ENCODE measurements around the gene TMEM229B.
A peak's percentile ranks its signal among the peaks of the same experiment; 100 is the strongest.

The TMEM229B gene

DNA sequence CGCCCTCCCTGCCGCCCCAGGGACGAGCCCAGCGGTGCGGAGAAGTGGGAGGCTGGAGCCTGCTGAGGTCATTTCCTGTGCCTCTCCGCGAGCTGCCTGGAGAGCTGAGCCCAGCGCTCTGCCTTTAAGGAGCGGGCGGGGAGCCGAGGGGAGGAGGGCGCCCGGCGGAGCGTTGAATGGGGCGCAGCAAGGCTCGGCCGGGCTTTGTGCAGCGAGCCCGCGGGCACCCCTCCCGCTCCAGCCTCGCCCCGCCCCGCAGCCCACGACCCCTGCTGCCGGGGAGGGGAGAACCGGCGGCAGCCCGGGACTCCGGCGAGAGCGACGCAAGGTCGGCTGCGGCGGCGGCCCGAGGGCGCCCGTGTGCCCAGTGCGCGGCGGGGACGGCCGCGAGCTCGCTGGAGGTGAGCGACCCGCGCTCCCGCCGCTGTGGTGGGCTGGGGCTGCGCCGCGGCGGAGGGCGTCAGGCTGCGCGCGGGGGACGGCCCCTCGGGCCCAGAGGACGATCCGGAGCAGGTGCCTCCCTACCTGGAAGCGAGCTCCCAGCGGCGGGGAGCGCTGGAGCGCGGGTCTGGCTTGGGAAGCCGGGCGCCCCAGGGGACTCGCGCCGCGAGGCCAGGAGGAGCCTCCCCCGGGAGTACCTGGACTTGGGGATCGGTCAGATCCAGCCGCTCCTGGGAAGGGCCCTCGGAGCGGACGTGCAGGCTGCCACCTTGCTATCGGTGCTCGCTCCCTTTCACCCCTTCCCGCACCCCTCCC is 44.7 kb upstream of the TMEM229B start, which contains the start of gene PLEKHH1:
PLEKHH1 (plus strand) TSS at position 293 of the 756 bp plus-strand sequence. CDS start 8,578 bp downstream, outside the sequence.
- Histone ChIP-seq H2BK120ac (ENCODE audit: low read depth, low read length) (no peak within 1 kb of the TSS), H2AK5ac (ENCODE audit: low read length, severe bottlenecking) (no peak within 1 kb of the TSS), H3K4ac (ENCODE audit: low read depth in 1 of 2, low read length in 2 of 2) (peak within 1 kb of the TSS in 1 of 2 experiments; percentile 72), H3K9me3 (ENCODE audit: control insufficient read depth, low read length) (no peaks in the 10 kb centered on the region), H3K14ac (ENCODE audit: low read length in 2 of 2) (no peak within 1 kb of the TSS), H3K79me1 (replicated peaks; ENCODE audit: low read length, poor library complexity, severe bottlenecking) (peaks cover 9% of the 10 kb centered on the region), H3K27ac (ENCODE audit: low read length, poor library complexity, severe bottlenecking) (peak within 1 kb of the TSS; percentile 57), H3K9ac (ENCODE audit: low read length) (peak within 1 kb of the TSS; percentile 83), H4K8ac (ENCODE audit: low read length) (peak within 1 kb of the TSS; percentile 66), H3K23ac (ENCODE audit: low read length in 2 of 2) (peak within 1 kb of the TSS in 1 of 2 experiments; percentile 53), H4K91ac (ENCODE audit: low read length) (peak within 1 kb of the TSS; percentile 63), H2AFZ (ENCODE audit: low read depth, low read length) (peak within 1 kb of the TSS; percentile 74), H2BK12ac (ENCODE audit: low read length in 2 of 2) (no peak within 1 kb of the TSS), H2BK5ac (ENCODE audit: low read depth, low read length, poor library complexity, severe bottlenecking) (peak within 1 kb of the TSS; percentile 73), H3K36me3 (ENCODE audit: control insufficient read depth in 1 of 2, insufficient read depth in 2 of 2, low read depth in 1 of 2, low read length in 2 of 2) (no peaks in the 10 kb centered on the region), H3K18ac (ENCODE audit: low read depth in 1 of 2, low read length in 2 of 2) (peak within 1 kb of the TSS in 1 of 2 experiments; percentile 63), H2BK15ac (ENCODE audit: low read depth, poor library complexity, severe bottlenecking) (peak within 1 kb of the TSS; percentile 96), H3K4me1 (ENCODE audit: control insufficient read depth, insufficient read depth, low read depth, low read length) (peaks cover 5% of the 10 kb centered on the region), H3K4me3 (ENCODE audit: insufficient read depth in 1 of 2, low read depth in 1 of 2, low read length in 2 of 2) (peak within 1 kb of the TSS; percentile 84 to 88), H3K4me2 (ENCODE audit: low read length, poor library complexity, severe bottlenecking) (peak within 1 kb of the TSS; percentile 92), H3K27me3 (ENCODE audit: control insufficient read depth in 1 of 2, insufficient read depth in 1 of 2, low read length in 2 of 2) (peaks cover 0 to 22% of the 10 kb centered on the region in 2 experiments)
- peak; percentile 74 for DNase-seq
- under 1% methylated on average over 61 of the region's 86 CpGs for WGBS

- Histone ChIP-seq H3K27me3 (ENCODE audit: control insufficient read depth in 1 of 2, insufficient read depth in 1 of 2, low read length in 2 of 2) (peaks cover 0 to 27% of the 10 kb centered on the region in 2 experiments), H3K23ac (ENCODE audit: low read length in 2 of 2) (no peak overlapping the region), H2AFZ (ENCODE audit: low read depth, low read length) (peak overlapping the region; percentile 39), H3K4me1 (ENCODE audit: control insufficient read depth, insufficient read depth, low read depth, low read length) (peaks cover 5% of the 10 kb centered on the region), H3K36me3 (ENCODE audit: control insufficient read depth in 1 of 2, insufficient read depth in 2 of 2, low read depth in 1 of 2, low read length in 2 of 2) (no peaks in the 10 kb centered on the region), H3K27ac (ENCODE audit: low read length, poor library complexity, severe bottlenecking) (peak overlapping the region; percentile 57), H2BK120ac (ENCODE audit: low read depth, low read length) (no peak overlapping the region), H3K4ac (ENCODE audit: low read depth in 1 of 2, low read length in 2 of 2) (peak overlapping the region in 1 of 2 experiments; percentile 72), H2BK12ac (ENCODE audit: low read length in 2 of 2) (no peak overlapping the region), H2BK15ac (ENCODE audit: low read depth, poor library complexity, severe bottlenecking) (no peak overlapping the region), H4K8ac (ENCODE audit: low read length) (peak overlapping the region; percentile 66), H3K9me3 (ENCODE audit: control insufficient read depth, low read length) (no peaks in the 10 kb centered on the region), H3K79me1 (replicated peaks; ENCODE audit: low read length, poor library complexity, severe bottlenecking) (peaks cover 8% of the 10 kb centered on the region), H3K4me2 (ENCODE audit: low read length, poor library complexity, severe bottlenecking) (peak overlapping the region; percentile 92), H2AK5ac (ENCODE audit: low read length, severe bottlenecking) (no peak overlapping the region), H4K91ac (ENCODE audit: low read length) (no peak overlapping the region), H3K4me3 (ENCODE audit: insufficient read depth in 1 of 2, low read depth in 1 of 2, low read length in 2 of 2) (peak overlapping the region; percentile 84 to 88), H3K18ac (ENCODE audit: low read depth in 1 of 2, low read length in 2 of 2) (peak overlapping the region in 1 of 2 experiments; percentile 63), H2BK5ac (ENCODE audit: low read depth, low read length, poor library complexity, severe bottlenecking) (peak overlapping the region; percentile 73), H3K9ac (ENCODE audit: low read length) (peak overlapping the region; percentile 83), H3K14ac (ENCODE audit: low read length in 2 of 2) (no peak overlapping the region)
- no peak for DNase-seq
- 23% methylated on average over 23 of the region's 23 CpGs for WGBS
Observed at GRCh38 chr14:67532606-67532997, 44.1 kb upstream of the TMEM229B start.

DNA sequence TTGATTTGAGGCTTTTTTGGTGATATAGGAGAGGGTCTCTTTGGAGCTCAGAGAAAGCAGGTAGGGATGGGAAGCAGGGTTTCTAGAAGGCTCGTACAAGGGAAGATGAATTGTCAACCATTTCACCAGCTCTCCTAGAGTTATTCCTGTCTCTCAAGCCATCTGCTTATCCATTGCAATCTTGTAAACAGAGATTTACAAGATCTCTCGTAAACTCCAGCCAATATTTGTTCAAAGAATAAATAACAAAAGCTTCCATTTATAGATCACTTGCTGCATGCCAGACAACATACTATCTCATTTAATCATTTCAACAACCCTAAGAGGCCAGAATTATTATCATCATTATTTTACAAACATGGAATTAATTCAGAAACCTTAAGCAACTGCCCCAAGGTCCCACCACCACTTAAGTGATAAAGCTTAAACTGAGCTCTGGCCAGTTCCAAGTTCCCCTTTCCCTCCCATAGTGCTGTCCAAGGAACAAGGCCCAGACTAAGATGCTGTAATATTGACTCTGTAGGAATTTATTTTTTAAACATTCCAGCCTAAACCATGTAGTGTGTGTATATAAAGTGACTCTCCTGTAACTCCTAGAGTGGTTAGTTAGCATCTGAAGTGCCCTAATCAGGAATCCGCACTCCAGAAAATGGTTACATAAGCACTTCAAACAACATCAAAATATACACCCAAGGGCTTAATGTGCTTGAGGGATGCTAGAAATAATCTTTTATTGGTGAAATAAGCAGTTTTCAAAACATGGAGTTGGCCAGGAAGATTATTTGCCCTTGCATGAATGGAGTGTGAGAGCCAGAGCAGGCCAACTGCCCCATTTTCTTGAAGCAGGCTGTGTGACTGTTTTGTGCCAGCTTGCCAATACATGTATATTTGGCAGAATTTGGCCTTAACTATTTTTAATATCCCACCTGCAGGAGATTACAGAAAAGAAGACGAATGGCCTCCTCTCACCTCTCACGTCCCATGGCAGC is 41.7 kb upstream of the TMEM229B start:
- Histone ChIP-seq H3K27ac (ENCODE audit: low read length, poor library complexity, severe bottlenecking) (no peak overlapping the region), H3K23ac (ENCODE audit: low read length in 2 of 2) (no peak overlapping the region), H3K9me3 (ENCODE audit: control insufficient read depth, low read length) (no peaks in the 10 kb centered on the region), H2AFZ (ENCODE audit: low read depth, low read length) (no peak overlapping the region), H2BK12ac (ENCODE audit: low read length in 2 of 2) (no peak overlapping the region), H2BK5ac (ENCODE audit: low read depth, low read length, poor library complexity, severe bottlenecking) (no peak overlapping the region), H4K91ac (ENCODE audit: low read length) (no peak overlapping the region), H2BK120ac (ENCODE audit: low read depth, low read length) (no peak overlapping the region), H3K79me1 (replicated peaks; ENCODE audit: low read length, poor library complexity, severe bottlenecking) (peaks cover 3% of the 10 kb centered on the region), H2BK15ac (ENCODE audit: low read depth, poor library complexity, severe bottlenecking) (no peak overlapping the region), H3K4me2 (ENCODE audit: low read length, poor library complexity, severe bottlenecking) (no peak overlapping the region), H3K4me3 (ENCODE audit: insufficient read depth in 1 of 2, low read depth in 1 of 2, low read length in 2 of 2) (no peak overlapping the region), H4K8ac (ENCODE audit: low read length) (no peak overlapping the region), H3K36me3 (ENCODE audit: control insufficient read depth in 1 of 2, insufficient read depth in 2 of 2, low read depth in 1 of 2, low read length in 2 of 2) (no peaks in the 10 kb centered on the region), H3K18ac (ENCODE audit: low read depth in 1 of 2, low read length in 2 of 2) (no peak overlapping the region), H3K27me3 (ENCODE audit: control insufficient read depth in 1 of 2, insufficient read depth in 1 of 2, low read length in 2 of 2) (peaks cover 10 to 39% of the 10 kb centered on the region in 2 experiments), H3K9ac (ENCODE audit: low read length) (no peak overlapping the region), H2AK5ac (ENCODE audit: low read length, severe bottlenecking) (no peak overlapping the region), H3K4me1 (ENCODE audit: control insufficient read depth, insufficient read depth, low read depth, low read length) (peaks cover 4% of the 10 kb centered on the region), H3K14ac (ENCODE audit: low read length in 2 of 2) (no peak overlapping the region), H3K4ac (ENCODE audit: low read depth in 1 of 2, low read length in 2 of 2) (no peak overlapping the region)
- no peak for DNase-seq
- 64% methylated on average over 4 of the region's 5 CpGs for WGBS

All from mesenchymal stem cell (in vitro differentiated cells and primary cell).